Mesenchymal stem cell (in vitro differentiated cells and primary cell): ENCODE data around the gene TLL1.

Experiments
- DNase-seq: peaks from one replicate; pipeline ENCODE4 v3.0.0-alpha.2; 2013
- H2AFZ ChIP-seq: one replicate; pipeline ENCODE4 v1.6.1; 2013; ENCODE audit warnings: low read depth, mild to moderate bottlenecking, control low read depth, inconsistent platforms, low read length, moderate library complexity
- H2AK5ac ChIP-seq: 2 replicates; pipeline ENCODE4 v1.6.1; 2013; ENCODE audit warnings: low read length, moderate library complexity, mild to moderate bottlenecking, inconsistent platforms; ENCODE audit not compliant: severe bottlenecking
- H2BK120ac ChIP-seq: one replicate; pipeline ENCODE4 v1.6.1; 2013; ENCODE audit warnings: low read depth, mild to moderate bottlenecking, inconsistent platforms, low read length, moderate library complexity
- H2BK12ac ChIP-seq, 2 experiments: one replicate each; pipeline ENCODE4 v1.6.1; 2013; ENCODE audit warnings: inconsistent platforms in 2 of 2, low read length in 2 of 2, mild to moderate bottlenecking in 2 of 2, moderate library complexity in 2 of 2, control low read depth in 1 of 2
- H2BK15ac ChIP-seq: one replicate; pipeline ENCODE4 v1.6.1; 2013; ENCODE audit warnings: mild to moderate bottlenecking, low read depth, inconsistent platforms; ENCODE audit not compliant: poor library complexity, severe bottlenecking
- H2BK5ac ChIP-seq: 2 replicates; pipeline ENCODE4 v1.6.1; 2013; ENCODE audit warnings: low read depth, mild to moderate bottlenecking, low read length, control low read depth, inconsistent platforms; ENCODE audit not compliant: poor library complexity, severe bottlenecking
- H3K14ac ChIP-seq, 2 experiments: one replicate each; pipeline ENCODE4 v1.6.1; 2013; ENCODE audit warnings: inconsistent platforms in 2 of 2, low read length in 2 of 2, control low read depth in 1 of 2, mild to moderate bottlenecking in 1 of 2, moderate library complexity in 1 of 2
- H3K18ac ChIP-seq, 2 experiments: one replicate each; pipeline ENCODE4 v1.6.1; 2013; ENCODE audit warnings: inconsistent platforms in 2 of 2, low read length in 2 of 2, control low read depth in 1 of 2, low read depth in 1 of 2, mild to moderate bottlenecking in 1 of 2
- H3K23ac ChIP-seq, 2 experiments: one replicate each; pipeline ENCODE4 v1.6.1; 2013; ENCODE audit warnings: inconsistent platforms in 2 of 2, low read length in 2 of 2, mild to moderate bottlenecking in 2 of 2, moderate library complexity in 2 of 2, control low read depth in 1 of 2
- H3K27ac ChIP-seq: 2 replicates; pipeline ENCODE4 v1.5.1; 2013; ENCODE audit warnings: mild to moderate bottlenecking, moderate library complexity, low read length, control low read depth, inconsistent platforms; ENCODE audit not compliant: poor library complexity, severe bottlenecking
- H3K27me3 ChIP-seq, 2 experiments: 2 replicates each; pipeline versions ENCODE4 v1.6.1 to v1.7.0; 2013; ENCODE audit warnings: low read length in 2 of 2, mild to moderate bottlenecking in 2 of 2, moderate library complexity in 2 of 2, control low read depth in 1 of 2, inconsistent platforms in 1 of 2; ENCODE audit not compliant: control insufficient read depth in 1 of 2, insufficient read depth in 1 of 2
- H3K36me3 ChIP-seq, 2 experiments: 2 replicates each; pipeline versions ENCODE4 v1.6.1 to v1.7.0; 2013; ENCODE audit warnings: low read length in 2 of 2, control low read depth in 1 of 2, inconsistent platforms in 1 of 2, low read depth in 1 of 2, mild to moderate bottlenecking in 1 of 2; ENCODE audit not compliant: insufficient read depth in 2 of 2, control insufficient read depth in 1 of 2
- H3K4ac ChIP-seq, 2 experiments: one replicate each; pipeline ENCODE4 v1.6.1; 2013; ENCODE audit warnings: inconsistent platforms in 2 of 2, low read length in 2 of 2, mild to moderate bottlenecking in 2 of 2, moderate library complexity in 2 of 2, control low read depth in 1 of 2, low read depth in 1 of 2
- H3K4me1 ChIP-seq: 2 replicates; pipeline ENCODE4 v1.6.1; 2013; ENCODE audit warnings: low read depth, low read length, control low read depth; ENCODE audit not compliant: control insufficient read depth, insufficient read depth
- H3K4me2 ChIP-seq: 2 replicates; pipeline ENCODE4 v1.6.1; 2013; ENCODE audit warnings: low read length, mild to moderate bottlenecking, inconsistent platforms; ENCODE audit not compliant: poor library complexity, severe bottlenecking
- H3K4me3 ChIP-seq, 2 experiments: 2 replicates each; pipeline versions ENCODE4 v1.5.1 to v1.7.0; 2013; ENCODE audit warnings: low read length in 2 of 2, mild to moderate bottlenecking in 2 of 2, control low read depth in 1 of 2, low read depth in 1 of 2; ENCODE audit not compliant: insufficient read depth in 1 of 2
- H3K79me1 ChIP-seq: replicated peaks from 2 replicates; pipeline ENCODE4 v1.6.1; 2013; ENCODE audit warnings: mild to moderate bottlenecking, control low read depth, low read length, inconsistent platforms; ENCODE audit not compliant: poor library complexity, severe bottlenecking
- H3K9ac ChIP-seq: 2 replicates; pipeline ENCODE4 v1.7.0; 2013; ENCODE audit warnings: mild to moderate bottlenecking, low read length, moderate library complexity
- H3K9me3 ChIP-seq: 2 replicates; pipeline ENCODE4 v1.7.0; 2013; ENCODE audit warnings: mild to moderate bottlenecking, low read length; ENCODE audit not compliant: control insufficient read depth
- H4K8ac ChIP-seq: one replicate; pipeline ENCODE4 v1.6.1; 2013; ENCODE audit warnings: inconsistent platforms, mild to moderate bottlenecking, low read length, moderate library complexity
- H4K91ac ChIP-seq: one replicate; pipeline ENCODE4 v1.6.1; 2013; ENCODE audit warnings: mild to moderate bottlenecking, low read length, inconsistent platforms
- WGBS: methylation state at CpG from one replicate; pipeline ENCODE4 v1.1.7; 2013; ENCODE audit warnings: mixed read lengths; 5-methylcytosine and 5-hydroxymethylcytosine counted together

Gene TLL1

DNA sequence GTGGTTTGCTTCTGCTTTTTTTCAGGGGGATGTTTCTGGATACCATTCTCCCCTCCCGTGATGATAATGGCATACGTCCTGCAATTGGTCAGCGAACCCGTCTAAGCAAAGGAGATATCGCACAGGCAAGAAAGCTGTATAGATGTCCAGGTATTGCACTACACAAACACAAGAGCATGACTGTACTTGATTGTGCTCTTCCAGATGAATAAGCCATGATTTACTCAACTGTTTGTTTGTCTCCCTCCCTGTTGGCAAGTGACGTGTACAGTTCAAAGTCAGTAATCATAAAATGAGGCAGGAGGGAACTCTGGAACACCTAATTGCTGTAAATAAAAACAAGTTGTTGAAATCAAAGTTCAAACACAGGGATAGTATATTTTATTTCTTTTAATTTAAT lies 141.4 kb downstream of the TLL1 start:
- no peak overlapping the region for H4K91ac ChIP-seq
- no peak overlapping the region for H3K14ac ChIP-seq
- H3K36me3 ChIP-seq: no peaks in the 10 kb centered on the region
- no peak overlapping the region for H2BK5ac ChIP-seq
- no peak overlapping the region for H2BK15ac ChIP-seq
- no peak overlapping the region for H2AFZ ChIP-seq
- peaks cover 6% of the 10 kb centered on the region for H3K9me3 ChIP-seq
- no peaks in the 10 kb centered on the region for H3K4me1 ChIP-seq
- no peaks in the 10 kb centered on the region for H3K27me3 ChIP-seq
- no peak overlapping the region for H3K4ac ChIP-seq
- H2AK5ac ChIP-seq: no peak overlapping the region
- H3K18ac ChIP-seq: no peak overlapping the region
- H2BK120ac ChIP-seq: no peak overlapping the region
- H3K4me2 ChIP-seq: no peak overlapping the region
- H4K8ac ChIP-seq: no peak overlapping the region
- no peak overlapping the region for H3K9ac ChIP-seq
- no peak overlapping the region for H3K4me3 ChIP-seq
- no peak overlapping the region for H2BK12ac ChIP-seq
- no peak overlapping the region for H3K27ac ChIP-seq
- WGBS: 97% methylated on average over 6 of the region's 6 CpGs
- H3K23ac ChIP-seq: no peak overlapping the region
- H3K79me1 ChIP-seq: no peaks in the 10 kb centered on the region
- DNase-seq: no peak

DNA sequence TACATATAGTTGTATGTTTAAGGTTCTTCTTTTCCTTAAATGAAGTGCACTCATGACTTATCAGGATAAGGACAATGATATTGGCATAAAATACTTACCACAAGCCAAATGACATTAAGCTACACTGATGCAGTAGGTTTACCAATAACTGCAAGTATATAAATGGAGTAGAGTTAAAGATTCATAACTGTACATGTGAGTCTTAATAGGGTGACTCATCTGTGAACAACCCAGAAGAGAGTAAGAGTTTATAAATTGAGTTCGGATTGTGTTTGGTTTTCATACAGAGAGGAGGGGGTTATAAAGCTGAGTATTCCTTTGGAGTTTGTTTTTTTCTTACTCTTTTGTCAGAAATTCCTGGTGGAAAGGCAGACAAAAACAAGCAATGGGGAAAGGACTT lies 144.8 kb downstream of the TLL1 start:
- Histone ChIP-seq H3K4me3 (no peak overlapping the region), H2BK12ac (no peak overlapping the region), H3K4me2 (no peak overlapping the region), H3K9ac (no peak overlapping the region), H2BK5ac (no peak overlapping the region), H3K4me1 (no peaks in the 10 kb centered on the region), H3K23ac (no peak overlapping the region), H3K9me3 (no peaks in the 10 kb centered on the region), H3K18ac (no peak overlapping the region), H2AFZ (no peak overlapping the region), H4K91ac (no peak overlapping the region), H4K8ac (no peak overlapping the region), H3K27ac (no peak overlapping the region), H3K4ac (no peak overlapping the region), H2AK5ac (no peak overlapping the region), H2BK120ac (no peak overlapping the region), H3K14ac (no peak overlapping the region), H3K79me1 (no peaks in the 10 kb centered on the region), H2BK15ac (no peak overlapping the region), H3K27me3 (no peaks in the 10 kb centered on the region), H3K36me3 (no peaks in the 10 kb centered on the region)
- 23% methylated on average over 1 of the region's 1 CpG for WGBS
- DNase-seq: no peak

DNA sequence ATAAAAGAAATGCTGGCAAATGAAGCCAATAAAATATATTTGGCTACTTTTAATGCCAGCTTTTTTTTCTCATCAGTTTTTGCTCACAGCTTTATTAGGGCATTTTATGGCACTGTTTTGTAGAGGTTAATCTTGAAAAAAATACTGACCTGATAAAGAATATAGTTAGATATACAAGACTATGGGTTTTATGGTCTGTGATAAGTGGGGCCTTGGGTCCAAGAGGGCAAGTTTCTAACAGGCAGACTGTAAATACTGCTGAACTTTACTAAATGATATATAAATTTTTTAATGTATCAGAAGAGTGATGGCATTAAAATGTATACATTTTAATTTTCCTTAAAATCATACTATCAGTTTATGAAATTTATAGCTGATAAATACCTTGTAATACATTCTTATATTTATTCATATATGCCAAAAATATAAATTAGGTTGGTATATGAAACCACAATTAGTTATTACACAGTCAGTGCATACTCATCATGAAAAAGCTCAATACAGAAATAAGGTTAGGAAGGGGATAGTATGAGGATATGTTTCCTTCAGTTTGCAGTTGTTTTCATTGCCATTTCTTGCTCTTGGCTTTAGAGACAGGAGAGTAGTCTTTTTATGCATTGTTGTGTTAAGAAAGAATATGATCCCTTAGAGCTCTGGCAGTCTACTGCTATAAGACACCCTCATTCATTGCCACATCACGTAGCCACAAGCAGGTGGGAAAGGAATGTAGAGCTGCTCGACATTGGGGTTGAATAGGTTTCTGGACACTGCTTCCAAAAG lies 146.6 kb downstream of the TLL1 start:
- H3K79me1 ChIP-seq: no peaks in the 10 kb centered on the region
- H3K4ac ChIP-seq: no peak overlapping the region
- H2AK5ac ChIP-seq: no peak overlapping the region
- H2BK15ac ChIP-seq: no peak overlapping the region
- no peak overlapping the region for H3K9ac ChIP-seq
- WGBS: 78% methylated on average over 2 of the region's 2 CpGs
- no peak overlapping the region for H3K18ac ChIP-seq
- H3K27me3 ChIP-seq: no peaks in the 10 kb centered on the region
- H3K36me3 ChIP-seq: no peaks in the 10 kb centered on the region
- H2AFZ ChIP-seq: no peak overlapping the region
- H2BK5ac ChIP-seq: no peak overlapping the region
- no peak overlapping the region for H4K8ac ChIP-seq
- no peak overlapping the region for H3K4me3 ChIP-seq
- no peak overlapping the region for H2BK120ac ChIP-seq
- H3K27ac ChIP-seq: no peak overlapping the region
- no peak overlapping the region for H4K91ac ChIP-seq
- no peak overlapping the region for H3K23ac ChIP-seq
- no peak overlapping the region for H3K4me2 ChIP-seq
- no peaks in the 10 kb centered on the region for H3K4me1 ChIP-seq
- H2BK12ac ChIP-seq: no peak overlapping the region
- no peaks in the 10 kb centered on the region for H3K9me3 ChIP-seq
- DNase-seq: no peak
- H3K14ac ChIP-seq: no peak overlapping the region

DNA sequence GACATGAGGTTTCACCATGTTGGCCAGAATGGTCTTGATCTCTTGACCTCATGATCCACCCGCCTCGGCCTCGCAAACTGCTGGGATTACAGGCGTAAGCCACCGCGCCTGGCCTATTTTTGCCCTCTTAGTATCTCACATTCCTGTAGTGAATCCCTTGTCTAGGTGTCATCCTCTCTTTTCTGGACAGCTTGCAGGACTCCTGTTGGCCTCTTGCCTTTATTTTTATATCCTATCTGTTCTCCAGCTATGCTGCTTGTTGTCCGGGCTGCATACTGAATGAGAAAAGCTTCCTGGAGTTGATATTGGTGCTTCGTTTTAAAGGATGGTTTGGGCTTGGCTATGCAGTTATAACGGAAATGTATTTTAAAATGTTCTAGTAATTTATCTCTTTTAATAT lies 148.6 kb downstream of the TLL1 start:
- H4K8ac ChIP-seq: no peak overlapping the region

More for the DNA sequence above, 148.6 kb downstream of the TLL1 start:
- H2BK12ac ChIP-seq: no peak overlapping the region
- no peak for DNase-seq
- H3K4ac ChIP-seq: no peak overlapping the region
- no peak overlapping the region for H3K4me2 ChIP-seq
- no peaks in the 10 kb centered on the region for H3K36me3 ChIP-seq
- WGBS: 98% methylated on average over 6 of the region's 9 CpGs
- no peak overlapping the region for H2AFZ ChIP-seq
- no peak overlapping the region for H3K14ac ChIP-seq
- H2BK15ac ChIP-seq: no peak overlapping the region
- no peak overlapping the region for H3K9ac ChIP-seq
- no peak overlapping the region for H2BK5ac ChIP-seq
- no peaks in the 10 kb centered on the region for H3K79me1 ChIP-seq
- no peak overlapping the region for H3K4me3 ChIP-seq
- no peak overlapping the region for H2BK120ac ChIP-seq
- no peak overlapping the region for H2AK5ac ChIP-seq
- H3K27me3 ChIP-seq: no peaks in the 10 kb centered on the region
- no peak overlapping the region for H3K27ac ChIP-seq
- no peak overlapping the region for H4K91ac ChIP-seq
- H3K23ac ChIP-seq: no peak overlapping the region
- H3K9me3 ChIP-seq: no peaks in the 10 kb centered on the region
- H3K4me1 ChIP-seq: no peaks in the 10 kb centered on the region
- H3K18ac ChIP-seq: no peak overlapping the region
